Fibroblast of villous mesenchyme (primary cell): ENCODE data around the gene MRPS26. TPM values are rescaled to one million over a fixed set of nuclear protein-coding genes. Genes with fewer than 3 reads are reported as not detected.
A peak's percentile ranks its signal among the peaks of the same experiment; 100 is the strongest.
"Not testable (repeated sequence)": the region's sequence is repeated elsewhere in the genome, so short reads cannot be mapped to it uniquely, and the experiment has no call there.

Experiments used
- DNase-seq: peaks from one replicate; pipeline ENCODE4 v3.0.0-alpha.2; 2010; ENCODE audit warnings: low read depth
- H3K4me3 ChIP-seq: 2 replicates; pipeline ENCODE4 v1.5.1; 2011; ENCODE audit warnings: low read depth, mild to moderate bottlenecking, low read length
- total RNA-seq: library from RNA; depleted of rRNA; stranded (reverse); fragments of >200 nt; gene quantifications from 2 replicates; pipeline ENCODE4 v1.2.3, GENCODE V29; 2012
- TF ChIP-seq, protein P1 (sequence below): IDR thresholded peaks from 2 replicates; pipeline ENCODE4 v1.5.1; 2012; ENCODE audit warnings: low read depth, mild to moderate bottlenecking, low read length; ENCODE audit not compliant: insufficient read depth

Gene MRPS26
- total RNA-seq, 1 donor = 26.8 TPM

DNA sequence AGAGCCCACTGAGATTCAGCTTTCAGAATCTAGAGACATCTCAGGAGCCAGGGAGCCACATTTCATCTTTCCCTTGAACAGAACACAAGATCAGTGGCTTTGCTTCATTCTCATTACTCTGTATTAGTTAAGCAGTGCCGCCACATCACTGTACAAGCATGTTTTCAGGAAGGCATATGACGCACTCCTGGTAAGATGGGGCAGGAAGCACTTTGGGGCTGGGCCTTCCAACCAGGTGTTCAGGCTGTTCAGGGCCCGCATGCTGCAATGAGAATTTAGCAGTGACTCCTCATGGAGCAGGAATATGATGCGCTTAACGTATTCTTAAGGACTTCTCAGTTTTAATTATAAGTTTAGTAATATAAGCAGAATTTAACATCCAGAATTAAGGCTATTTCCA, 32.1 kb upstream of the MRPS26 start:
- TF ChIP-seq, protein P1, sequence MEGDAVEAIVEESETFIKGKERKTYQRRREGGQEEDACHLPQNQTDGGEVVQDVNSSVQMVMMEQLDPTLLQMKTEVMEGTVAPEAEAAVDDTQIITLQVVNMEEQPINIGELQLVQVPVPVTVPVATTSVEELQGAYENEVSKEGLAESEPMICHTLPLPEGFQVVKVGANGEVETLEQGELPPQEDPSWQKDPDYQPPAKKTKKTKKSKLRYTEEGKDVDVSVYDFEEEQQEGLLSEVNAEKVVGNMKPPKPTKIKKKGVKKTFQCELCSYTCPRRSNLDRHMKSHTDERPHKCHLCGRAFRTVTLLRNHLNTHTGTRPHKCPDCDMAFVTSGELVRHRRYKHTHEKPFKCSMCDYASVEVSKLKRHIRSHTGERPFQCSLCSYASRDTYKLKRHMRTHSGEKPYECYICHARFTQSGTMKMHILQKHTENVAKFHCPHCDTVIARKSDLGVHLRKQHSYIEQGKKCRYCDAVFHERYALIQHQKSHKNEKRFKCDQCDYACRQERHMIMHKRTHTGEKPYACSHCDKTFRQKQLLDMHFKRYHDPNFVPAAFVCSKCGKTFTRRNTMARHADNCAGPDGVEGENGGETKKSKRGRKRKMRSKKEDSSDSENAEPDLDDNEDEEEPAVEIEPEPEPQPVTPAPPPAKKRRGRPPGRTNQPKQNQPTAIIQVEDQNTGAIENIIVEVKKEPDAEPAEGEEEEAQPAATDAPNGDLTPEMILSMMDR = no peak
- no peak overlapping the region for H3K4me3 ChIP-seq
- no peak for DNase-seq

DNA sequence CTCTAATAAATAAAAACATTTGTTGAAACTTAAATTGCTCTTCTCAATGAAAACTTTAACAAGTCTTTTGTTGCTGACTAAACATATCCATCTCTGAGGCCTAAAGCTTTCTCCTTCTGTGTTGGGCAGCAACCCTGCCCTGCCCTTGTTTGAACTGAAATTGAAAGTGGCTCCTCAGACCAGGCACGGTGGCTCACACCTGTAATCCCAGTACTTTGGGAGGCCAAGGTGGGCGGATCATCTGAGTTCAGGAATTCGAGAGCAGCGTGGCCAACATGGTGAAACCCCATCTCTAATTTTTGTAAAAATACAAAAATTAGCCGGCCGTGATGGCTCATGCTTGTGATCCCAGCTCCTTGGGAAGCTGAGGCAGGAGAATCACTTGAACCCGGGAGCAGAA, 31.7 kb upstream of the MRPS26 start:
- H3K4me3 ChIP-seq = no peak overlapping the region
- TF ChIP-seq, protein P1 = no peak
- no peak for DNase-seq

DNA sequence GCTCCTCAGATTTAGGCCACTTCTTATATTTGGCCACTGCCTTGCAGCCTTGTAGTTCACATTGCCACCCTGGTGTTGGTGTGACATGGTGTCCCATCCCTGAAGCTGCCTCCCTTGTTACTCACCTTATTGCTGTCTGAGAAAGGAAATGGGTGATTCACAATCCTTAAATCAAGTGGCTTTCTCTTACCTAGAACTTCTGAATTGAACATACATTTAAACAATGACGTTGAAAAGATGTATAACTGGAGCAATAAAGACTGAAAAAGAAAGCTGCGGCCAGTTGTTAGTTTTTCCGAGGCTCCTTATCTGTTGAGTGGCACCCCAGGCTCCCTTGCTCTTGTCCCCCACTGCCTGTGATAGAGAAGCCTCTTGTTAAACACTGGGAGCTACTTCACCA, 31.2 kb upstream of the MRPS26 start:
- TF ChIP-seq, protein P1 = no peak
- DNase-seq = no peak
- H3K4me3 ChIP-seq = no peak overlapping the region

DNA sequence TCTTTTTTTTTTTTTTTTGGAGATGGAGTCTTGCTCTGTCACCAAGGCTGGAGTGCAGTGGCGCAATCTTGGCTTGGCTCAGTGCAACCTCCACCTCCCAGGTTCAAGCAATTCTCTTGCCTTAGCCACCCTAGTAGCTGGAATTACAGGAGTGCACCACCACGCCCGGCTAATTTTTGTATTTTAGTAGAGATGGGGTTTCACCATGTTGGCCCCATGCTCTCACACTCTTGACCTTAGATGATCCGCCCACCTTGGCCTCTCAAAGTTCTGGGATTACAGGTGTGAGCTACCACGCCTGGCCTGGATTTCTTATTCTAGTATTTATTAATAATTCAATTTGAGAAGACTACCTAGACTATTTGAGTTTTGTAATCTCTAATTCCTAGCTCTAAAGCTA, 30.6 kb upstream of the MRPS26 start:
- not testable (repeated sequence) for H3K4me3 ChIP-seq, DNase-seq

DNA sequence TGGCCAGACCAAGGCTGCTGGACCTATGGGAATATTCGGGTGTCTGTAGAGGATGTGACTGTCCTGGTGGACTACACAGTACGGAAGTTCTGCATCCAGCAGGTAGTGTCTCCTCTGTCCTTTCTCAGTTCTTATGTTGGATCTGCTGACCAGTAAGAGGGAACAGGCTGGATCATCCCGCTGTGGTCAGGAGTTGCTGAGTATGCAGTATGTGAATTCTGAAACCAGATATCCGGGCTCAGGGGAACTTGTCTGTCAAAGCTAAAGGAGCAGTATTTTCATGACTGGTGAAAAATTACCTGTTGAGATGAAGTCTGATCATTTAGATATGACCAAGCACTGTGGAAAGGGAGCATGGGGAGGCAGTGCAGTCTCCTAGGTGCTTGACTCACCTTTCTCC, 24.5 kb upstream of the MRPS26 start:
- peak; percentile 12 for DNase-seq
- H3K4me3 ChIP-seq = no peak overlapping the region
- TF ChIP-seq, protein P1 = no peak

DNA sequence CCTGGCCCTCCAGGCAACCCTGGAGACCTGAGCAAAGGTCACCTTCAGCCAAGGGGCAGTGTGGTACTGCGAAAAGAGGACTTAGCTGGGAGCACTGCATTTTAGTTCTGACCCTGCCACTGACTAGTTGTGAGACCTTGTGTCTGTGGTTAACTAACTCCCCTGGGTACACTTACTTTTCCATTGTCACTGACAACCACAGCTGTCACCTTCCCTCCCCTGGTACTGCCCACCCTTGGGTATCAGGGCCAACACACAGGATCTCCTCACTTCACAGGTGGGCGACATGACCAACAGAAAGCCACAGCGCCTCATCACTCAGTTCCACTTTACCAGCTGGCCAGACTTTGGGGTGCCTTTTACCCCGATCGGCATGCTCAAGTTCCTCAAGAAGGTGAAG, 24.1 kb upstream of the MRPS26 start:
- no peak overlapping the region for H3K4me3 ChIP-seq
- no peak for DNase-seq
- TF ChIP-seq, protein P1 = no peak

DNA sequence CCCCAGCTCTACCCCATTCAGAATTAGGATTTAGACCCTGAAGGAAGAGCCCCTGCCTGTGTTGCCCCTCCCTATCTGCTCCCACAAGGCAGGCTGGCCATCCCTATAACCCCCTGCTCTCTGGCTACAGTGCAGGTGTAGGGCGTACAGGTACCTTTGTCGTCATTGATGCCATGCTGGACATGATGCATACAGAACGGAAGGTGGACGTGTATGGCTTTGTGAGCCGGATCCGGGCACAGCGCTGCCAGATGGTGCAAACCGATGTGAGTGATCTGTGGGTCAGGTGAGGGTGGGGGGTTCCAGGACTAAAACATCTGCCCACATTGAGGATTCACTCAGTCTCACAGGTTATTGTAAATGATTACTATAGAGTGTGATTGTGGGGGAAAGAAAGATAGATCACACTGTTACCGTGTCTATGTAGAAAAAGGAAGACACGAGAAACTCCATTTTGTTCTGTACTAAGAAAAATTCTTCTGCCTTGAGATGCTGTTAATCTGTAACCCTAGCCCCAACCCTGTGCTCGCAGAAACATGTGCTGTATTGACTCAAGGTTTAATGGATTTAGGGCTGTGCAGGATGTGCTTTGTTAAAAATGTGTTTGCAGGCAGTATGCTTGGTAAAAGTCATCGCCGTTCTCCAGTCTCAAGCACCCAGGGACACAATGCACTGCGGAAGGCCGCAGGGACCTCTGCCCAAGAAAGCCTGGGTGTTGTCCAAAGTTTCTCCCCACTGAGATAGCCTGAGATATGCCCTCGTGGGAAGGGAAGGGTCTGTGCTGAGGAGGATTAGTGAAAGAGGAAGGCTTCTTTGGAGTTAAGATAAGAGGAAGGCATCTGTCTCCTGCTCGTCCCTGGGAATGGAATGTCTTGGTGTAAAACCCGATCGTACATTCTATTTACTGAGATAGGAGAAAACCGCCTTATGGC, 23.0 kb upstream of the MRPS26 start:
- DNase-seq = peak; percentile 87
- H3K4me3 ChIP-seq = not testable (repeated sequence)

DNA sequence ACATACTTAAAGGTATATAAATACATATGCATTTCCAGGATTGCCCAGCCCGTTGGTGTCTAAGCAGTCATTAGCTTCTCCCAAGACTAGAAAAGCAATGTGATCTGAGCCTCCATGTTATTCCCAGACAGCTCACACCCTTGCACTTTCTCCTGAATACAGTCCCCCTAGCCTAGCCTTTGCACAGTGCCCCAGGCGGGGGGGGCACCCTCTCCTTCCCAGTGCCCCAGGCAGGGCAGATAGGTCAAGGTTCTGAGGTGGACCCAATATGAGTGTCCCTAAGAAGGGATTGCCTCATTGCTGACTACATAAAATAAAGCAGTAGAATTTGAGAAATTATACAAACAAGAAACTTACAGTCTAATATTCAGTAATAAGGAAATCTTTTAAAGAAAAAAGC, 17.9 kb upstream of the MRPS26 start:
- no peak for DNase-seq
- TF ChIP-seq, protein P1 = no peak
- H3K4me3 ChIP-seq = no peak overlapping the region
